ENCODE results near the gene LOXHD1.
A peak's percentile ranks its signal among the peaks of the same experiment; 100 is the strongest.

The LOXHD1 gene

GRCh38 chr18:46435031-46435430, 222.0 kb downstream of the LOXHD1 start:
- H3K9me3 ChIP-seq (ENCODE audit: control insufficient read depth, low read length), result no peaks in the 10 kb centered on the region
- H2BK120ac ChIP-seq (ENCODE audit: low read depth, low read length), result no peak overlapping the region
- H3K9ac ChIP-seq (ENCODE audit: low read length), result no peak overlapping the region
- H3K4me3 ChIP-seq (ENCODE audit: insufficient read depth in 1 of 2, low read depth in 1 of 2, low read length in 2 of 2), result no peak overlapping the region
- H3K4me2 ChIP-seq (ENCODE audit: low read length, poor library complexity, severe bottlenecking), result no peak overlapping the region
- H3K4ac ChIP-seq (ENCODE audit: low read depth in 1 of 2, low read length in 2 of 2), result no peak overlapping the region
- no peak overlapping the region for H4K8ac ChIP-seq (ENCODE audit: low read length)
- no peak overlapping the region for H2BK15ac ChIP-seq (ENCODE audit: low read depth, poor library complexity, severe bottlenecking)
- WGBS, result 86% methylated on average over 9 of the region's 9 CpGs
- no peak overlapping the region for H3K18ac ChIP-seq (ENCODE audit: low read depth in 1 of 2, low read length in 2 of 2)
- H3K23ac ChIP-seq (ENCODE audit: low read length in 2 of 2), result no peak overlapping the region
- DNase-seq, result no peak
- H3K36me3 ChIP-seq (ENCODE audit: control insufficient read depth in 1 of 2, insufficient read depth in 2 of 2, low read depth in 1 of 2, low read length in 2 of 2), result no peaks in the 10 kb centered on the region
- no peak overlapping the region for H3K27ac ChIP-seq (ENCODE audit: low read length, poor library complexity, severe bottlenecking)
- no peak overlapping the region for H3K14ac ChIP-seq (ENCODE audit: low read length in 2 of 2)
- no peak overlapping the region for H2AFZ ChIP-seq (ENCODE audit: low read depth, low read length)
- H2BK5ac ChIP-seq (ENCODE audit: low read depth, low read length, poor library complexity, severe bottlenecking), result no peak overlapping the region
- no peak overlapping the region for H4K91ac ChIP-seq (ENCODE audit: low read length)
- no peaks in the 10 kb centered on the region for H3K4me1 ChIP-seq (ENCODE audit: control insufficient read depth, insufficient read depth, low read depth, low read length)
- H3K27me3 ChIP-seq (ENCODE audit: control insufficient read depth in 1 of 2, insufficient read depth in 1 of 2, low read length in 2 of 2), result peaks cover 0 to 7% of the 10 kb centered on the region in 2 experiments
- no peaks in the 10 kb centered on the region for H3K79me1 ChIP-seq (replicated peaks; ENCODE audit: low read length, poor library complexity, severe bottlenecking)
- no peak overlapping the region for H2AK5ac ChIP-seq (ENCODE audit: low read length, severe bottlenecking)
- H2BK12ac ChIP-seq (ENCODE audit: low read length in 2 of 2), result no peak overlapping the region

GRCh38 chr18:46434629-46435028, 222.4 kb downstream of the LOXHD1 start:
- Histone ChIP-seq H3K4me3 (ENCODE audit: insufficient read depth in 1 of 2, low read depth in 1 of 2, low read length in 2 of 2) (no peak overlapping the region), H3K4me2 (ENCODE audit: low read length, poor library complexity, severe bottlenecking) (no peak overlapping the region), H2BK12ac (ENCODE audit: low read length in 2 of 2) (no peak overlapping the region), H2BK15ac (ENCODE audit: low read depth, poor library complexity, severe bottlenecking) (no peak overlapping the region), H2AFZ (ENCODE audit: low read depth, low read length) (no peak overlapping the region), H3K4me1 (ENCODE audit: control insufficient read depth, insufficient read depth, low read depth, low read length) (no peaks in the 10 kb centered on the region), H3K23ac (ENCODE audit: low read length in 2 of 2) (no peak overlapping the region), H3K9ac (ENCODE audit: low read length) (no peak overlapping the region), H2AK5ac (ENCODE audit: low read length, severe bottlenecking) (no peak overlapping the region), H3K27ac (ENCODE audit: low read length, poor library complexity, severe bottlenecking) (no peak overlapping the region), H4K8ac (ENCODE audit: low read length) (no peak overlapping the region), H3K9me3 (ENCODE audit: control insufficient read depth, low read length) (no peaks in the 10 kb centered on the region), H4K91ac (ENCODE audit: low read length) (no peak overlapping the region), H2BK120ac (ENCODE audit: low read depth, low read length) (no peak overlapping the region), H3K27me3 (ENCODE audit: control insufficient read depth in 1 of 2, insufficient read depth in 1 of 2, low read length in 2 of 2) (peaks cover 0 to 7% of the 10 kb centered on the region in 2 experiments), H3K36me3 (ENCODE audit: control insufficient read depth in 1 of 2, insufficient read depth in 2 of 2, low read depth in 1 of 2, low read length in 2 of 2) (no peaks in the 10 kb centered on the region), H3K79me1 (replicated peaks; ENCODE audit: low read length, poor library complexity, severe bottlenecking) (no peaks in the 10 kb centered on the region), H2BK5ac (ENCODE audit: low read depth, low read length, poor library complexity, severe bottlenecking) (no peak overlapping the region), H3K4ac (ENCODE audit: low read depth in 1 of 2, low read length in 2 of 2) (no peak overlapping the region), H3K18ac (ENCODE audit: low read depth in 1 of 2, low read length in 2 of 2) (no peak overlapping the region), H3K14ac (ENCODE audit: low read length in 2 of 2) (no peak overlapping the region)
- no peak for DNase-seq
- 80% methylated on average over 3 of the region's 3 CpGs for WGBS

- Histone ChIP-seq H3K4me2 (ENCODE audit: low read length, poor library complexity, severe bottlenecking) (no peak overlapping the region), H2AK5ac (ENCODE audit: low read length, severe bottlenecking) (no peak overlapping the region), H3K4ac (ENCODE audit: low read depth in 1 of 2, low read length in 2 of 2) (no peak overlapping the region), H3K14ac (ENCODE audit: low read length in 2 of 2) (no peak overlapping the region), H3K27me3 (ENCODE audit: control insufficient read depth in 1 of 2, insufficient read depth in 1 of 2, low read length in 2 of 2) (peaks cover 0 to 7% of the 10 kb centered on the region in 2 experiments), H3K27ac (ENCODE audit: low read length, poor library complexity, severe bottlenecking) (no peak overlapping the region), H4K91ac (ENCODE audit: low read length) (no peak overlapping the region), H3K9me3 (ENCODE audit: control insufficient read depth, low read length) (no peaks in the 10 kb centered on the region), H3K18ac (ENCODE audit: low read depth in 1 of 2, low read length in 2 of 2) (no peak overlapping the region), H2BK5ac (ENCODE audit: low read depth, low read length, poor library complexity, severe bottlenecking) (no peak overlapping the region), H3K9ac (ENCODE audit: low read length) (no peak overlapping the region), H3K4me1 (ENCODE audit: control insufficient read depth, insufficient read depth, low read depth, low read length) (no peaks in the 10 kb centered on the region), H2BK120ac (ENCODE audit: low read depth, low read length) (no peak overlapping the region), H3K23ac (ENCODE audit: low read length in 2 of 2) (no peak overlapping the region), H2BK15ac (ENCODE audit: low read depth, poor library complexity, severe bottlenecking) (no peak overlapping the region), H3K36me3 (ENCODE audit: control insufficient read depth in 1 of 2, insufficient read depth in 2 of 2, low read depth in 1 of 2, low read length in 2 of 2) (no peaks in the 10 kb centered on the region), H2BK12ac (ENCODE audit: low read length in 2 of 2) (no peak overlapping the region), H3K79me1 (replicated peaks; ENCODE audit: low read length, poor library complexity, severe bottlenecking) (no peaks in the 10 kb centered on the region), H2AFZ (ENCODE audit: low read depth, low read length) (no peak overlapping the region), H3K4me3 (ENCODE audit: insufficient read depth in 1 of 2, low read depth in 1 of 2, low read length in 2 of 2) (peak overlapping the region in 1 of 2 experiments; percentile 14), H4K8ac (ENCODE audit: low read length) (no peak overlapping the region)
- DNase-seq, result no peak
- 88% methylated on average over 26 of the region's 35 CpGs for WGBS
Observed at GRCh38 chr18:46433121-46433826, 223.7 kb downstream of the LOXHD1 start.

- no peak overlapping the region for H3K4me2 ChIP-seq (ENCODE audit: low read length, poor library complexity, severe bottlenecking)
- H3K27me3 ChIP-seq (ENCODE audit: control insufficient read depth in 1 of 2, insufficient read depth in 1 of 2, low read length in 2 of 2), result peaks cover 7 to 12% of the 10 kb centered on the region in 2 experiments
- no peak overlapping the region for H3K4ac ChIP-seq (ENCODE audit: low read depth in 1 of 2, low read length in 2 of 2)
- H3K4me3 ChIP-seq (ENCODE audit: insufficient read depth in 1 of 2, low read depth in 1 of 2, low read length in 2 of 2), result no peak overlapping the region
- no peak overlapping the region for H4K91ac ChIP-seq (ENCODE audit: low read length)
- H2BK15ac ChIP-seq (ENCODE audit: low read depth, poor library complexity, severe bottlenecking), result no peak overlapping the region
- H2BK5ac ChIP-seq (ENCODE audit: low read depth, low read length, poor library complexity, severe bottlenecking), result no peak overlapping the region
- no peak overlapping the region for H3K27ac ChIP-seq (ENCODE audit: low read length, poor library complexity, severe bottlenecking)
- no peak overlapping the region for H2AFZ ChIP-seq (ENCODE audit: low read depth, low read length)
- no peak overlapping the region for H4K8ac ChIP-seq (ENCODE audit: low read length)
- no peaks in the 10 kb centered on the region for H3K79me1 ChIP-seq (replicated peaks; ENCODE audit: low read length, poor library complexity, severe bottlenecking)
- H3K9ac ChIP-seq (ENCODE audit: low read length), result no peak overlapping the region
- H3K9me3 ChIP-seq (ENCODE audit: control insufficient read depth, low read length), result no peaks in the 10 kb centered on the region
- no peak overlapping the region for H3K23ac ChIP-seq (ENCODE audit: low read length in 2 of 2)
- H3K36me3 ChIP-seq (ENCODE audit: control insufficient read depth in 1 of 2, insufficient read depth in 2 of 2, low read depth in 1 of 2, low read length in 2 of 2), result no peaks in the 10 kb centered on the region
- WGBS, result 42% methylated on average over 3 of the region's 4 CpGs
- no peak for DNase-seq
- H2BK12ac ChIP-seq (ENCODE audit: low read length in 2 of 2), result no peak overlapping the region
- H3K4me1 ChIP-seq (ENCODE audit: control insufficient read depth, insufficient read depth, low read depth, low read length), result no peaks in the 10 kb centered on the region
- no peak overlapping the region for H2BK120ac ChIP-seq (ENCODE audit: low read depth, low read length)
- no peak overlapping the region for H2AK5ac ChIP-seq (ENCODE audit: low read length, severe bottlenecking)
- H3K18ac ChIP-seq (ENCODE audit: low read depth in 1 of 2, low read length in 2 of 2), result no peak overlapping the region
- H3K14ac ChIP-seq (ENCODE audit: low read length in 2 of 2), result no peak overlapping the region
Observed at GRCh38 chr18:46431522-46432171, 225.4 kb downstream of the LOXHD1 start.

Data from mesenchymal stem cell (in vitro differentiated cells and primary cell).